Measurements from ENCODE around the gene ERRFI1.

- TF ChIP-seq CTCF (conservative IDR thresholded peaks at IDR 0.05): no peak
- TF ChIP-seq ZFX (IDR thresholded peaks at IDR 0.05): no peak
Measured at GRCh38 chr1:8012955-8013354, 13.2 kb downstream of the ERRFI1 start.

All from C4-2B (cell line).